Mesenchymal stem cell (in vitro differentiated cells and primary cell): ENCODE data around the gene PIGB.
"Not testable (repeated sequence)": the region's sequence is repeated elsewhere in the genome, so short reads cannot be mapped to it uniquely, and the experiment has no call there.

ENCODE experiments used
- DNase-seq: peaks from one replicate; pipeline ENCODE4 v3.0.0-alpha.2; 2013
- H2AFZ ChIP-seq: one replicate; pipeline ENCODE4 v1.6.1; 2013; ENCODE audit warnings: low read depth, mild to moderate bottlenecking, control low read depth, inconsistent platforms, low read length, moderate library complexity
- H2AK5ac ChIP-seq: 2 replicates; pipeline ENCODE4 v1.6.1; 2013; ENCODE audit warnings: low read length, moderate library complexity, mild to moderate bottlenecking, inconsistent platforms; ENCODE audit not compliant: severe bottlenecking
- H2BK120ac ChIP-seq: one replicate; pipeline ENCODE4 v1.6.1; 2013; ENCODE audit warnings: low read depth, mild to moderate bottlenecking, inconsistent platforms, low read length, moderate library complexity
- H2BK12ac ChIP-seq, 2 experiments: one replicate each; pipeline ENCODE4 v1.6.1; 2013; ENCODE audit warnings: inconsistent platforms in 2 of 2, low read length in 2 of 2, mild to moderate bottlenecking in 2 of 2, moderate library complexity in 2 of 2, control low read depth in 1 of 2
- H2BK15ac ChIP-seq: one replicate; pipeline ENCODE4 v1.6.1; 2013; ENCODE audit warnings: mild to moderate bottlenecking, low read depth, inconsistent platforms; ENCODE audit not compliant: poor library complexity, severe bottlenecking
- H2BK5ac ChIP-seq: 2 replicates; pipeline ENCODE4 v1.6.1; 2013; ENCODE audit warnings: low read depth, mild to moderate bottlenecking, low read length, control low read depth, inconsistent platforms; ENCODE audit not compliant: poor library complexity, severe bottlenecking
- H3K14ac ChIP-seq, 2 experiments: one replicate each; pipeline ENCODE4 v1.6.1; 2013; ENCODE audit warnings: inconsistent platforms in 2 of 2, low read length in 2 of 2, control low read depth in 1 of 2, mild to moderate bottlenecking in 1 of 2, moderate library complexity in 1 of 2
- H3K18ac ChIP-seq, 2 experiments: one replicate each; pipeline ENCODE4 v1.6.1; 2013; ENCODE audit warnings: inconsistent platforms in 2 of 2, low read length in 2 of 2, control low read depth in 1 of 2, low read depth in 1 of 2, mild to moderate bottlenecking in 1 of 2
- H3K23ac ChIP-seq, 2 experiments: one replicate each; pipeline ENCODE4 v1.6.1; 2013; ENCODE audit warnings: inconsistent platforms in 2 of 2, low read length in 2 of 2, mild to moderate bottlenecking in 2 of 2, moderate library complexity in 2 of 2, control low read depth in 1 of 2
- H3K27ac ChIP-seq: 2 replicates; pipeline ENCODE4 v1.5.1; 2013; ENCODE audit warnings: mild to moderate bottlenecking, moderate library complexity, low read length, control low read depth, inconsistent platforms; ENCODE audit not compliant: poor library complexity, severe bottlenecking
- H3K27me3 ChIP-seq, 2 experiments: 2 replicates each; pipeline versions ENCODE4 v1.6.1 to v1.7.0; 2013; ENCODE audit warnings: low read length in 2 of 2, mild to moderate bottlenecking in 2 of 2, moderate library complexity in 2 of 2, control low read depth in 1 of 2, inconsistent platforms in 1 of 2; ENCODE audit not compliant: control insufficient read depth in 1 of 2, insufficient read depth in 1 of 2
- H3K36me3 ChIP-seq, 2 experiments: 2 replicates each; pipeline versions ENCODE4 v1.6.1 to v1.7.0; 2013; ENCODE audit warnings: low read length in 2 of 2, control low read depth in 1 of 2, inconsistent platforms in 1 of 2, low read depth in 1 of 2, mild to moderate bottlenecking in 1 of 2; ENCODE audit not compliant: insufficient read depth in 2 of 2, control insufficient read depth in 1 of 2
- H3K4ac ChIP-seq, 2 experiments: one replicate each; pipeline ENCODE4 v1.6.1; 2013; ENCODE audit warnings: inconsistent platforms in 2 of 2, low read length in 2 of 2, mild to moderate bottlenecking in 2 of 2, moderate library complexity in 2 of 2, control low read depth in 1 of 2, low read depth in 1 of 2
- H3K4me1 ChIP-seq: 2 replicates; pipeline ENCODE4 v1.6.1; 2013; ENCODE audit warnings: low read depth, low read length, control low read depth; ENCODE audit not compliant: control insufficient read depth, insufficient read depth
- H3K4me2 ChIP-seq: 2 replicates; pipeline ENCODE4 v1.6.1; 2013; ENCODE audit warnings: low read length, mild to moderate bottlenecking, inconsistent platforms; ENCODE audit not compliant: poor library complexity, severe bottlenecking
- H3K4me3 ChIP-seq, 2 experiments: 2 replicates each; pipeline versions ENCODE4 v1.5.1 to v1.7.0; 2013; ENCODE audit warnings: low read length in 2 of 2, mild to moderate bottlenecking in 2 of 2, control low read depth in 1 of 2, low read depth in 1 of 2; ENCODE audit not compliant: insufficient read depth in 1 of 2
- H3K79me1 ChIP-seq: replicated peaks from 2 replicates; pipeline ENCODE4 v1.6.1; 2013; ENCODE audit warnings: mild to moderate bottlenecking, control low read depth, low read length, inconsistent platforms; ENCODE audit not compliant: poor library complexity, severe bottlenecking
- H3K9ac ChIP-seq: 2 replicates; pipeline ENCODE4 v1.7.0; 2013; ENCODE audit warnings: mild to moderate bottlenecking, low read length, moderate library complexity
- H3K9me3 ChIP-seq: 2 replicates; pipeline ENCODE4 v1.7.0; 2013; ENCODE audit warnings: mild to moderate bottlenecking, low read length; ENCODE audit not compliant: control insufficient read depth
- H4K8ac ChIP-seq: one replicate; pipeline ENCODE4 v1.6.1; 2013; ENCODE audit warnings: inconsistent platforms, mild to moderate bottlenecking, low read length, moderate library complexity
- H4K91ac ChIP-seq: one replicate; pipeline ENCODE4 v1.6.1; 2013; ENCODE audit warnings: mild to moderate bottlenecking, low read length, inconsistent platforms
- WGBS: methylation state at CpG from one replicate; pipeline ENCODE4 v1.1.7; 2013; ENCODE audit warnings: mixed read lengths; 5-methylcytosine and 5-hydroxymethylcytosine counted together

The PIGB gene

DNA sequence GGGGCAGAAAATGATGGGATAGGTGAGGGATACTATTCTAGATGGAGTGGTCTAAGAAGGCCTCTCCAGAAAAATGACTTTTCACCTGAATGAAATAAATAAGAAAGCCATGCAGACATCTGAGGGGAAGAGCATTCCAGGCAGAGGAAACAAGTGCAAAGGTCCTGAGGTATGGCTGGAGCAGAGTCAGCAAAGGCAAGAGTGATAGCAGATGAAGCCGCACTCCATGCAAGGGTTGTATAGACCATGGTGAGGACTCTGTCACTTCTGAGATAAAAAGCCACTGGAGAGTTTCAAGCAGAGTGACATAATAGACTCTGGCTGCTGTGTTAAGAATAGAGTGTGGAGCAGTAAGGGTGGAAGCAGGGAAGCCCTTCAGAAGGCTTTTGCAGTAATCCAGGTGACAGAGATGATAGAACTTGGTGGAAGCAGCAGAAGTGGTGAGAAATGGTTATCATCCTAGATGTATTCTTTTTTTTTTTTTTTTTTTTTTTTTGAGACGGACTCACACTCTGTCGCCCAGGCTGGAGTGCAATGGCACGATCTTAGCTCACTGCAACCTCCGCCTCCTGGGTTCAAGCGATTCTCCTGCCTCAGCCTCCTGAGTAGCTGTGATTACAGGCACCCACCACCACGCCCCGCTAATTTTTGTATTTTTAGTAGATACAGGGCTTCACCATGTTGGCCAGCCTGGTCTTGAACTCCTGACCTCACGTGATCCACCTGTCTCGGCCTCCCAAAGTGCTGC, 32.4 kb upstream of the PIGB start:
- H2BK5ac ChIP-seq, H3K4me3 ChIP-seq, H3K27me3 ChIP-seq, H2AFZ ChIP-seq, H2BK12ac ChIP-seq, H2BK15ac ChIP-seq, H3K4me2 ChIP-seq, H4K91ac ChIP-seq, H3K4me1 ChIP-seq, H3K36me3 ChIP-seq, H3K14ac ChIP-seq, H3K4ac ChIP-seq, H3K9ac ChIP-seq, DNase-seq, H3K23ac ChIP-seq, H3K27ac ChIP-seq, H4K8ac ChIP-seq, H3K9me3 ChIP-seq, H3K18ac ChIP-seq, H2AK5ac ChIP-seq, H2BK120ac ChIP-seq: not testable (repeated sequence)
- H3K79me1 ChIP-seq = peaks cover 19% of the 10 kb centered on the region
- WGBS = 95% methylated on average over 10 of the region's 10 CpGs

- H3K23ac ChIP-seq = no peak overlapping the region
- H3K18ac ChIP-seq = no peak overlapping the region
- no peaks in the 10 kb centered on the region for H3K27me3 ChIP-seq
- peaks cover 0 to 7% of the 10 kb centered on the region in 2 experiments for H3K36me3 ChIP-seq
- WGBS = 98% methylated on average over 5 of the region's 8 CpGs
- no peak overlapping the region for H2AK5ac ChIP-seq
- no peak overlapping the region for H4K91ac ChIP-seq
- H3K4me2 ChIP-seq = no peak overlapping the region
- DNase-seq = no peak
- peaks cover 3% of the 10 kb centered on the region for H3K4me1 ChIP-seq
- H3K79me1 ChIP-seq = peaks cover 12% of the 10 kb centered on the region
- H3K4me3 ChIP-seq = peak overlapping the region in 1 of 2 experiments; percentile 92
- no peak overlapping the region for H2BK12ac ChIP-seq
- no peak overlapping the region for H3K14ac ChIP-seq
- no peak overlapping the region for H2BK120ac ChIP-seq
- no peak overlapping the region for H2AFZ ChIP-seq
- H3K4ac ChIP-seq = no peak overlapping the region
- H2BK15ac ChIP-seq = no peak overlapping the region
- no peak overlapping the region for H2BK5ac ChIP-seq
- H3K9ac ChIP-seq = peak overlapping the region; percentile 98
- H4K8ac ChIP-seq = no peak overlapping the region
- no peak overlapping the region for H3K27ac ChIP-seq
- H3K9me3 ChIP-seq = no peaks in the 10 kb centered on the region
These were observed 30.9 kb upstream of the PIGB start for GRCh38 chr15:55288006-55288717.

GRCh38 chr15:55289011-55289745, 29.8 kb upstream of the PIGB start:
- peak overlapping the region; percentile 52 to 89 for H3K4ac ChIP-seq
- peak overlapping the region; percentile 1 for H3K27ac ChIP-seq
- peak overlapping the region; percentile 97 for H4K8ac ChIP-seq
- H3K14ac ChIP-seq = peak overlapping the region in 1 of 2 experiments; percentile 44
- H3K79me1 ChIP-seq = peaks cover 12% of the 10 kb centered on the region
- H2AK5ac ChIP-seq = no peak overlapping the region
- H3K4me2 ChIP-seq = peak overlapping the region; percentile 89
- H3K4me1 ChIP-seq = peaks cover 3% of the 10 kb centered on the region
- 3% methylated on average over 33 of the region's 37 CpGs for WGBS
- H2AFZ ChIP-seq = peak overlapping the region; percentile 20
- H4K91ac ChIP-seq = peak overlapping the region; percentile 74
- peak; percentile 80 for DNase-seq
- H2BK12ac ChIP-seq = peak overlapping the region in 1 of 2 experiments; percentile 75
- peak overlapping the region in 1 of 2 experiments; percentile 75 for H3K23ac ChIP-seq
- peak overlapping the region; percentile 74 to 84 for H3K18ac ChIP-seq
- H3K9ac ChIP-seq = peak overlapping the region; percentile 98
- peak overlapping the region; percentile 78 for H2BK120ac ChIP-seq
- H3K4me3 ChIP-seq = peak overlapping the region; percentile 75 to 92
- H2BK15ac ChIP-seq = peak overlapping the region; percentile 96
- peaks cover 0 to 7% of the 10 kb centered on the region in 2 experiments for H3K36me3 ChIP-seq
- H3K27me3 ChIP-seq = no peaks in the 10 kb centered on the region
- H3K9me3 ChIP-seq = no peaks in the 10 kb centered on the region
- H2BK5ac ChIP-seq = no peak overlapping the region
